Upper lobe of right lung (tissue), 1 donor: ENCODE measurements around the gene DPY30. TPM values are rescaled to one million over a fixed set of nuclear protein-coding genes. Genes with fewer than 3 reads are reported as not detected.

Source experiments
- ATAC-seq: fragments of 200-7000 bp; cut with Tn5 transposase; one replicate; pipeline ENCODE4 v1.9.1; 2020; ENCODE audit warnings: mild to moderate bottlenecking, moderate library complexity
- DNase-seq: peaks from one replicate; pipeline ENCODE4 v3.0.0-alpha.2; 2020
- H3K27ac ChIP-seq: fragments of 200-600 bp; one replicate; pipeline ENCODE4 v1.8.0; 2022
- H3K27me3 ChIP-seq: fragments of 200-600 bp; one replicate; pipeline ENCODE4 v1.8.0; 2022; ENCODE audit warnings: mild to moderate bottlenecking
- H3K36me3 ChIP-seq: fragments of 200-600 bp; one replicate; pipeline ENCODE4 v1.8.0; 2022
- H3K4me1 ChIP-seq: fragments of 200-600 bp; one replicate; pipeline ENCODE4 v1.8.0; 2022
- H3K4me3 ChIP-seq: fragments of 200-600 bp; one replicate; pipeline ENCODE4 v1.8.0; 2022; ENCODE audit warnings: mild to moderate bottlenecking
- H3K9me3 ChIP-seq: fragments of 200-600 bp; one replicate; pipeline ENCODE4 v1.8.0; 2022
- CTCF ChIP-seq: fragments of 200-600 bp; IDR thresholded peaks from one replicate; pipeline ENCODE4 v1.8.0; 2022; ENCODE audit warnings: antibody characterized with exemption
- intact Hi-C: fragments of 100-400 bp; cut with DNase I; formaldehyde crosslinking; loops from one replicate; pipeline ENCODE4 v1.11.0; 2022
- total RNA-seq: library from RNA; stranded (reverse); fragmentation: NEBNext Ultra II Directional; extraction: Animal tissue kit (Norgen Biotek cat#: 25700); gene quantifications from one replicate; pipeline ENCODE4 v1.2.1, GENCODE V29; 2021
- donor health status: DM: no; HTN: yes; CAD: no; lungs with severe emphysema.

Gene DPY30
- total RNA-seq, 1 donor from 2014 or later, result 53.7 TPM

GRCh38 chr2:31997653-31998052 is 42.0 kb downstream of the DPY30 start:
- no peak for TF ChIP-seq CTCF
- no peaks in the 10 kb centered on the region for H3K9me3 ChIP-seq
- H3K4me1 ChIP-seq, result peaks cover 5% of the 10 kb centered on the region
- no peak overlapping the region for H3K4me3 ChIP-seq
- ATAC-seq (no peak), DNase-seq (no peak)
- H3K36me3 ChIP-seq, result peaks cover 4% of the 10 kb centered on the region
- intact Hi-C loops, result no loop called here
- no peak overlapping the region for H3K27ac ChIP-seq
- no peaks in the 10 kb centered on the region for H3K27me3 ChIP-seq

DNA sequence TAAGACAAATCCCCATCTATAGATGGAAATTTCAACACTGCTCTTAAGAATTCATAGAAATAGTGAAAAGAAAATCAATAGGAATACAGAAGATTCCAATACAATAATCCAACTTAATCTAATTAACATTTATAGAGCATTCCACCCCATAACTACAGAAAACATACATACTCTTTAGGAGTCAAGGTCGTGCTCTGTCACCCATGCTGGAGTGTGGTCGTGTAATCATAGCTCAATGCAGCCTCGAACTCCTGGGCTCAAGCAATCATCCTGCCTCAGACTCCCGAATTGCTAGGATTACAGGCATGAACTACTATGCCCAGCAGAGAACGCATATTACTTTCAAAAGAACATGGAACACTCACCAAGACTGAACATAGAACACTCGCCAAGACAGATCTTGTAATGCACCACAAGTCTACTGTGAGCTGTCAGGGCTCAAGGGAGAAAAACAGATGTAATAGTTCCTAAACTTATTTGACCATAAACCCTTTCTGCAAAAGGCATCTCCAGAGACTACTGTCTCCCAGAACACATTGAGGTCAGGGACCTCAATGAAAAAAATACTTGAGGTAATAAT is 42.9 kb downstream of the DPY30 start:
- Histone ChIP-seq H3K36me3 (no peaks in the 10 kb centered on the region), H3K4me3 (no peak overlapping the region), H3K27ac (no peak overlapping the region), H3K9me3 (no peaks in the 10 kb centered on the region), H3K4me1 (peaks cover 5% of the 10 kb centered on the region), H3K27me3 (no peaks in the 10 kb centered on the region)
- intact Hi-C loops, result no loop called here
- DNase-seq, result no peak
- no peak for TF ChIP-seq CTCF
- no peak for ATAC-seq

DNA sequence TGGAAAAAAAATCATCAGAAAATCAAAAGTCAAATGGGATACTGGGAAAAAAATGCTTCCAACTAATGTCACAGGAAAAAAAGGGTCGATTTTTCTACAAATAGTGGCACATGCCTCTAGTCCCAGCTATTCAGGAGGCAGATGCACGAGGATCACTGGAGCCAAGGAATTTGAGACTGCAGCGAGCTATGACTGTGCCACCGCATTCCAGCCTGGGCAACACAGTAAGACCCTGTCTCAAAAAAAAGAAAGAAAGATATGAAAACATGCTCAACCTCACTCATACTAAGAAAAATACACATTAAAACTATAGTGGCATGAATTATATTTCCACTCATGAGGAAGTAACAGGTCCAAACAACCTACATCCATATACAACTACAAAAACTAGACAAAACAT is 46.7 kb downstream of the DPY30 start:
- Histone ChIP-seq H3K4me1 (peaks cover 2% of the 10 kb centered on the region), H3K9me3 (no peaks in the 10 kb centered on the region), H3K27me3 (no peaks in the 10 kb centered on the region), H3K4me3 (no peak overlapping the region), H3K36me3 (no peaks in the 10 kb centered on the region), H3K27ac (no peak overlapping the region)
- ATAC-seq, result no peak
- DNase-seq, result no peak
- no peak for TF ChIP-seq CTCF
- intact Hi-C loops, result no loop called here

GRCh38 chr2:31992025-31992579 is 47.5 kb downstream of the DPY30 start:
- Histone ChIP-seq H3K27me3 (no peaks in the 10 kb centered on the region), H3K9me3 (no peaks in the 10 kb centered on the region), H3K4me3 (no peak overlapping the region), H3K4me1 (no peaks in the 10 kb centered on the region), H3K36me3 (no peaks in the 10 kb centered on the region), H3K27ac (no peak overlapping the region)
- TF ChIP-seq CTCF, result no peak
- DNase-seq (no peak), ATAC-seq (no peak)
- intact Hi-C loops, result no loop called here

GRCh38 chr2:31989946-31990345 is 49.7 kb downstream of the DPY30 start:
- Histone ChIP-seq H3K4me1 (no peaks in the 10 kb centered on the region), H3K27ac (no peak overlapping the region), H3K36me3 (no peaks in the 10 kb centered on the region), H3K4me3 (no peak overlapping the region), H3K27me3 (no peaks in the 10 kb centered on the region), H3K9me3 (no peaks in the 10 kb centered on the region)
- intact Hi-C loops, result no loop called here
- TF ChIP-seq CTCF, result no peak
- ATAC-seq (no peak), DNase-seq (no peak)
